G401.6 (cell line): ENCODE measurements around the gene ANK3.
A peak's percentile ranks its signal among the peaks of the same experiment; 100 is the strongest.

Experiments used
- FAIRE-seq: peaks from 2 replicates; lab custom pipeline; 2012; peaks lifted over from hg19 to GRCh38; lab: Jason Lieb, UNC

ANK3 gene

GRCh38 chr10:60137292-60137992 lies 252.2 kb downstream of the ANK3 start:
- FAIRE-seq: no peak

GRCh38 chr10:60135020-60135419 lies 254.7 kb downstream of the ANK3 start:
- FAIRE-seq: no peak

GRCh38 chr10:60134548-60134947 lies 255.1 kb downstream of the ANK3 start:
- FAIRE-seq: no peak

GRCh38 chr10:60130130-60130579 lies 259.5 kb downstream of the ANK3 start:
- FAIRE-seq: no peak

GRCh38 chr10:60125895-60126294 lies 263.8 kb downstream of the ANK3 start:
- FAIRE-seq: no peak

- FAIRE-seq: no peak
These were observed 265.1 kb downstream of the ANK3 start for GRCh38 chr10:60124536-60124935.

GRCh38 chr10:60123668-60124067 lies 266.0 kb downstream of the ANK3 start:
- no peak for FAIRE-seq

- no peak for FAIRE-seq
These were observed 266.5 kb downstream of the ANK3 start for GRCh38 chr10:60123172-60123571.

- no peak for FAIRE-seq
These were observed 267.5 kb downstream of the ANK3 start for GRCh38 chr10:60122190-60122589.

- FAIRE-seq: peak; percentile 30
These were observed 274.7 kb downstream of the ANK3 start for GRCh38 chr10:60114765-60115586.

- no peak for FAIRE-seq
These were observed 278.9 kb downstream of the ANK3 start for GRCh38 chr10:60110739-60111138.

GRCh38 chr10:60107308-60107976 lies 282.2 kb downstream of the ANK3 start:
- FAIRE-seq: no peak

GRCh38 chr10:60105295-60105695 lies 284.4 kb downstream of the ANK3 start:
- FAIRE-seq: no peak

- no peak for FAIRE-seq
These were observed 287.9 kb downstream of the ANK3 start for GRCh38 chr10:60101821-60102220.

GRCh38 chr10:60099998-60100747 lies 289.5 kb downstream of the ANK3 start:
- FAIRE-seq: peak; percentile 93

GRCh38 chr10:60098677-60099601 lies 290.7 kb downstream of the ANK3 start:
- FAIRE-seq: no peak

GRCh38 chr10:60096761-60097513 lies 292.7 kb downstream of the ANK3 start:
- FAIRE-seq: no peak

GRCh38 chr10:60093317-60093716 lies 296.4 kb downstream of the ANK3 start:
- no peak for FAIRE-seq

- no peak for FAIRE-seq
These were observed 302.8 kb downstream of the ANK3 start for GRCh38 chr10:60086862-60087261.

GRCh38 chr10:60086421-60086820 lies 303.3 kb downstream of the ANK3 start:
- FAIRE-seq: no peak
